OCI-LY1 (cell line): Measurements from ENCODE around the gene CACNA1E.

Experiments used
- H2AFZ ChIP-seq: fragments of 200-600 bp; sonication (generic), shearing (Covaris generic); 2 replicates; pipeline ENCODE4 v1.6.0; 2014; ENCODE audit warnings: antibody characterized with exemption, mild to moderate bottlenecking, low read length
- H3F3A ChIP-seq: fragments of 200-600 bp; sonication (generic), shearing (Covaris generic); 2 replicates; pipeline ENCODE4 v1.6.0; 2014; ENCODE audit warnings: mild to moderate bottlenecking, antibody characterized with exemption, low read length, moderate library complexity; ENCODE audit not compliant: insufficient read depth
- H3K27ac ChIP-seq: fragments of 200-600 bp; sonication (generic); 2 replicates; pipeline ENCODE4 v1.5.1; 2014; ENCODE audit warnings: low read length, mixed run types, mild to moderate bottlenecking, low read depth; ENCODE audit not compliant: poor library complexity, severe bottlenecking
- H3K27me3 ChIP-seq: fragments of 200-600 bp; sonication (generic); 2 replicates; pipeline ENCODE4 v1.6.0; 2014; ENCODE audit warnings: antibody characterized with exemption, mild to moderate bottlenecking, low read length, moderate library complexity; ENCODE audit not compliant: insufficient read depth
- H3K36me3 ChIP-seq: fragments of 200-600 bp; sonication (generic); 2 replicates; pipeline ENCODE4 v1.6.1; 2014; ENCODE audit warnings: mild to moderate bottlenecking, antibody characterized with exemption, low read length, moderate library complexity, mixed read lengths; ENCODE audit not compliant: insufficient read depth
- H3K4me1 ChIP-seq: fragments of 200-600 bp; sonication (generic); 2 replicates; pipeline ENCODE4 v1.5.1; 2014; ENCODE audit warnings: mild to moderate bottlenecking, low read length, moderate library complexity; ENCODE audit not compliant: insufficient read depth, severe bottlenecking
- H3K4me2 ChIP-seq: fragments of 200-600 bp; sonication (generic), shearing (Covaris generic); 2 replicates; pipeline ENCODE4 v1.6.1; 2014; ENCODE audit warnings: low read length
- H3K4me3 ChIP-seq: fragments of 200-600 bp; sonication (generic); 2 replicates; pipeline ENCODE4 v1.5.1; 2014; ENCODE audit warnings: low read length, low read depth, mild to moderate bottlenecking, mixed read lengths; ENCODE audit not compliant: poor library complexity, severe bottlenecking
- H3K79me2 ChIP-seq: fragments of 200-600 bp; shearing (Covaris generic); 2 replicates; pipeline ENCODE4 v1.6.1; 2016; ENCODE audit warnings: mixed run types, low read length, mixed read lengths; ENCODE audit not compliant: insufficient read depth
- H3K9ac ChIP-seq: fragments of 200-600 bp; sonication (generic), shearing (Covaris generic); 2 replicates; pipeline ENCODE4 v1.6.1; 2014; ENCODE audit warnings: mild to moderate bottlenecking, low read length, mixed read lengths
- H3K9me2 ChIP-seq: fragments of 200-600 bp; sonication (generic), shearing (Covaris generic); 2 replicates; pipeline ENCODE4 v1.6.1; 2014; ENCODE audit warnings: low read depth, mild to moderate bottlenecking, low read length, mixed read lengths
- H3K9me3 ChIP-seq: fragments of 200-600 bp; shearing (Covaris generic); 2 replicates; pipeline ENCODE4 v1.6.1; 2014; ENCODE audit warnings: low read length, mixed read lengths
- H4K20me1 ChIP-seq: fragments of 200-600 bp; sonication (generic), shearing (Covaris generic); 2 replicates; pipeline ENCODE4 v1.6.0; 2016; ENCODE audit warnings: mild to moderate bottlenecking, low read length; ENCODE audit not compliant: insufficient read depth
- EZH2 ChIP-seq: fragments of 200-600 bp; sonication (generic), shearing (Covaris generic); IDR thresholded peaks from 2 replicates; pipeline ENCODE4 v1.8.0; 2017; ENCODE audit warnings: borderline replicate concordance, mixed run types, mild to moderate bottlenecking, antibody characterized with exemption, low read length, moderate library complexity, mixed read lengths
- TF ChIP-seq, protein P1 (sequence below): fragments of 200-600 bp; sonication (generic), shearing (Covaris generic); IDR thresholded peaks from 2 replicates; pipeline ENCODE4 v1.5.1; 2017; ENCODE audit warnings: mild to moderate bottlenecking, antibody characterized with exemption, low read length, moderate library complexity, mixed read lengths

CACNA1E gene

GRCh38 chr1:181763736-181764135, 280.4 kb downstream of the CACNA1E start:
- Histone ChIP-seq H3K9ac (no peak overlapping the region), H3K27ac (no peak overlapping the region), H3K4me2 (no peak overlapping the region), H3K9me3 (no peaks in the 10 kb centered on the region), H3F3A (no peaks in the 10 kb centered on the region), H3K79me2 (no peaks in the 10 kb centered on the region), H3K4me3 (no peak overlapping the region), H4K20me1 (no peaks in the 10 kb centered on the region), H3K9me2 (no peaks in the 10 kb centered on the region), H3K27me3 (peaks cover 3% of the 10 kb centered on the region; the same call in 1 of the 2 replicates), H3K36me3 (no peaks in the 10 kb centered on the region), H2AFZ (no peak overlapping the region), H3K4me1 (no peaks in the 10 kb centered on the region)
- TF ChIP-seq EZH2 = no peak
- TF ChIP-seq, protein P1, sequence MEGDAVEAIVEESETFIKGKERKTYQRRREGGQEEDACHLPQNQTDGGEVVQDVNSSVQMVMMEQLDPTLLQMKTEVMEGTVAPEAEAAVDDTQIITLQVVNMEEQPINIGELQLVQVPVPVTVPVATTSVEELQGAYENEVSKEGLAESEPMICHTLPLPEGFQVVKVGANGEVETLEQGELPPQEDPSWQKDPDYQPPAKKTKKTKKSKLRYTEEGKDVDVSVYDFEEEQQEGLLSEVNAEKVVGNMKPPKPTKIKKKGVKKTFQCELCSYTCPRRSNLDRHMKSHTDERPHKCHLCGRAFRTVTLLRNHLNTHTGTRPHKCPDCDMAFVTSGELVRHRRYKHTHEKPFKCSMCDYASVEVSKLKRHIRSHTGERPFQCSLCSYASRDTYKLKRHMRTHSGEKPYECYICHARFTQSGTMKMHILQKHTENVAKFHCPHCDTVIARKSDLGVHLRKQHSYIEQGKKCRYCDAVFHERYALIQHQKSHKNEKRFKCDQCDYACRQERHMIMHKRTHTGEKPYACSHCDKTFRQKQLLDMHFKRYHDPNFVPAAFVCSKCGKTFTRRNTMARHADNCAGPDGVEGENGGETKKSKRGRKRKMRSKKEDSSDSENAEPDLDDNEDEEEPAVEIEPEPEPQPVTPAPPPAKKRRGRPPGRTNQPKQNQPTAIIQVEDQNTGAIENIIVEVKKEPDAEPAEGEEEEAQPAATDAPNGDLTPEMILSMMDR = no peak

DNA sequence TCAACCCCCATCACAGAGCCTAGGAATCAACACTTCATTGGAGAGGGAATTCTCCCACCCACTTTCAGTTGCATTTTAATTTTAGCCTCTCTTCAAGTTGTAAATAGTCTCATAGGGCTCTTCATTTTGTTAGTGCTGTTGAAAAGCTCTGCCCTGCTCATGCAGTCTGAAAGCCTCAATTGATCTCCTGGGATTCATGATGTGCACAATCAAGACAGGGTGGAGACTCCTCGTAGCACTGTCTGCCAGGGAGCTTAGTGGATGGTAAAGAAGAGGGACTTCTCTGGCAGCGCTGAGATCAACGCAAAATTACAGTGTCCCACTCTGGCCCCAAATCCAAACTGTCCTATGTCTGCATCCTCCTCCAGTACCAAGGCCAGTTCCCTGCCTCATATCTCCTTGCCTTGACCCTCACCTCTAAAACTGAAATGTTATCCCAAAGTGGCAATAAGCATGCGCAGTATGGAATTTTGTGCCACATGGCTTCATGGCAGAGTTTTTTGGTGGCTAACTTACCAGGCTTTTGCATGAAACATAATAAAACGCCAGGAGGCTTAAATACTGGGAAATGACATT, 282.2 kb downstream of the CACNA1E start:
- Histone ChIP-seq H3K79me2 (no peaks in the 10 kb centered on the region), H3F3A (no peaks in the 10 kb centered on the region), H3K27ac (no peak overlapping the region), H3K4me2 (no peak overlapping the region), H3K9me3 (no peaks in the 10 kb centered on the region), H3K36me3 (no peaks in the 10 kb centered on the region), H3K4me3 (no peak overlapping the region), H3K9ac (no peak overlapping the region), H3K27me3 (peaks cover 3% of the 10 kb centered on the region; the same call in 1 of the 2 replicates), H3K9me2 (no peaks in the 10 kb centered on the region), H4K20me1 (no peaks in the 10 kb centered on the region), H2AFZ (no peak overlapping the region), H3K4me1 (no peaks in the 10 kb centered on the region)
- TF ChIP-seq, protein P1 = no peak
- no peak for TF ChIP-seq EZH2

- no peaks in the 10 kb centered on the region for H3K79me2 ChIP-seq
Measured at GRCh38 chr1:181767001-181767708, 283.8 kb downstream of the CACNA1E start.

More at GRCh38 chr1:181767001-181767708, 283.8 kb downstream of the CACNA1E start:
- no peak for TF ChIP-seq EZH2
- TF ChIP-seq, protein P1 = no peak
- no peaks in the 10 kb centered on the region for H3K4me1 ChIP-seq
- H3K27ac ChIP-seq = no peak overlapping the region
- H3K4me3 ChIP-seq = no peak overlapping the region
- no peak overlapping the region for H3K4me2 ChIP-seq
- no peaks in the 10 kb centered on the region for H3K27me3 ChIP-seq
- no peak overlapping the region for H3K9ac ChIP-seq
- no peak overlapping the region for H2AFZ ChIP-seq
- H3F3A ChIP-seq = no peaks in the 10 kb centered on the region
- H3K9me3 ChIP-seq = no peaks in the 10 kb centered on the region
- no peaks in the 10 kb centered on the region for H3K9me2 ChIP-seq
- no peaks in the 10 kb centered on the region for H4K20me1 ChIP-seq
- no peaks in the 10 kb centered on the region for H3K36me3 ChIP-seq
